ENCODE measurements around the gene DGAT2. TPM values are rescaled to one million over a fixed set of nuclear protein-coding genes. Genes with fewer than 3 reads are reported as not detected.

DGAT2 gene
- total RNA-seq, 4 donors from 2014 or later: 2.1 to 4.9 (median 4.1) TPM

DNA sequence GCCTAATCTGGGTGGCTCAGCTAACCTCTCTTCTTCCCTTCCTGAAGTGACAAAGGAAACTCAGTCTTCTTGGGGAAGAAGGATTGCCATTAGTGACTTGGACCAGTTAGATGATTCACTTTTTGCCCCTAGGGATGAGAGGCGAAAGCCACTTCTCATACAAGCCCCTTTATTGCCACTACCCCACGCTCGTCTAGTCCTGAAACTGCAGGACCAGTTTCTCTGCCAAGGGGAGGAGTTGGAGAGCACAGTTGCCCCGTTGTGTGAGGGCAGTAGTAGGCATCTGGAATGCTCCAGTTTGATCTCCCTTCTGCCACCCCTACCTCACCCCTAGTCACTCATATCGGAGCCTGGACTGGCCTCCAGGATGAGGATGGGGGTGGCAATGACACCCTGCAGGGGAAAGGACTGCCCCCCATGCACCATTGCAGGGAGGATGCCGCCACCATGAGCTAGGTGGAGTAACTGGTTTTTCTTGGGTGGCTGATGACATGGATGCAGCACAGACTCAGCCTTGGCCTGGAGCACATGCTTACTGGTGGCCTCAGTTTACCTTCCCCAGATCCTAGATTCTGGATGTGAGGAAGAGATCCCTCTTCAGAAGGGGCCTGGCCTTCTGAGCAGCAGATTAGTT lies 32.3 kb downstream of the DGAT2 start:
- no peaks in the 10 kb centered on the region for H3K4me1 ChIP-seq
- no peak overlapping the region for H3K27ac ChIP-seq
- H3K4me3 ChIP-seq: no peak overlapping the region
- intact Hi-C loops (cut with DNase I; ENCODE audit: low total_unique reads): no loop called here
- no peak for TF ChIP-seq POLR2A (IDR thresholded peaks at IDR 0.05)
- TF ChIP-seq, protein P1, sequence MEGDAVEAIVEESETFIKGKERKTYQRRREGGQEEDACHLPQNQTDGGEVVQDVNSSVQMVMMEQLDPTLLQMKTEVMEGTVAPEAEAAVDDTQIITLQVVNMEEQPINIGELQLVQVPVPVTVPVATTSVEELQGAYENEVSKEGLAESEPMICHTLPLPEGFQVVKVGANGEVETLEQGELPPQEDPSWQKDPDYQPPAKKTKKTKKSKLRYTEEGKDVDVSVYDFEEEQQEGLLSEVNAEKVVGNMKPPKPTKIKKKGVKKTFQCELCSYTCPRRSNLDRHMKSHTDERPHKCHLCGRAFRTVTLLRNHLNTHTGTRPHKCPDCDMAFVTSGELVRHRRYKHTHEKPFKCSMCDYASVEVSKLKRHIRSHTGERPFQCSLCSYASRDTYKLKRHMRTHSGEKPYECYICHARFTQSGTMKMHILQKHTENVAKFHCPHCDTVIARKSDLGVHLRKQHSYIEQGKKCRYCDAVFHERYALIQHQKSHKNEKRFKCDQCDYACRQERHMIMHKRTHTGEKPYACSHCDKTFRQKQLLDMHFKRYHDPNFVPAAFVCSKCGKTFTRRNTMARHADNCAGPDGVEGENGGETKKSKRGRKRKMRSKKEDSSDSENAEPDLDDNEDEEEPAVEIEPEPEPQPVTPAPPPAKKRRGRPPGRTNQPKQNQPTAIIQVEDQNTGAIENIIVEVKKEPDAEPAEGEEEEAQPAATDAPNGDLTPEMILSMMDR (IDR thresholded peaks at IDR 0.05 in 4 of 5, conservative IDR thresholded peaks at IDR 0.05 in 1 of 5): no peak
- DNase-seq (no peak), ATAC-seq (no peak)
- in situ Hi-C loops (cut with MboI; ENCODE audit: low sequenced_read_pairs in 4 of 4): loop anchor here in 3 of 4 donors (5.0 to 10.0 kb wide), 3 partner anchors 64 to 354 kb away; no protein-coding TSS in a partner anchor
- H3K27me3 ChIP-seq: no peaks in the 10 kb centered on the region
- H3K9me3 ChIP-seq: no peaks in the 10 kb centered on the region
- no peaks in the 10 kb centered on the region for H3K36me3 ChIP-seq

DNA sequence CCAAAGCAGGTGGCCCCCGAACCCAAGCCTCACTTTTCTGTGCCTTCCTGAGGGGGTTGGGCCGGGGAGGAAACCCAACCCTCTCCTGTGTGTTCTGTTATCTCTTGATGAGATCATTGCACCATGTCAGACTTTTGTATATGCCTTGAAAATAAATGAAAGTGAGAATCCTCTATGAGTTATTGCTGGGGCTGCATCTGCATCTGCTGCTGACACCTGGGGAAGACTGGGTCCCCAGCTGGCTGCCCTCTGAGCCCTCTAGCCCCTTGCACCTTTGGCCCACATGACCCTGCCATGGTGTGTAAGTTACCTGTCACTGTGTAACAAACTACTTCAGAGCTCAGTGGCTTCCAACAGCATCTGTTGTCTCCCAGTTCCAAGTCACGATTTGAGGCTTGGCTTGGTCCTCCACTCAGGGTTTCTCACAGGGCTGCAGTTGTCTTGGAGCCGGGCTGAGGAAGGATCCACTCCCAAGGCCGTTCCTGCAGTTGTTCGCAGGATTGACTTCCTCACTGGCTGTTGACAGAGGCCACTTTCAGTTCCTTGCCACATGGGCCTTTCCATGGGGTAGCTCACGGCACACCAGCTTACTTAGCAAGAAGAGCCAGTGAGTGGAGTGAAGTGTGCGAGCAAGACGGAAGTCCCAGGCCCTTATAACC lies 32.9 kb downstream of the DGAT2 start:
- no peaks in the 10 kb centered on the region for H3K27me3 ChIP-seq
- H3K4me3 ChIP-seq: no peak overlapping the region
- no peak overlapping the region for H3K27ac ChIP-seq
- DNase-seq: peak; percentile 21 to 39
- no peaks in the 10 kb centered on the region for H3K9me3 ChIP-seq
- no peak for ATAC-seq
- in situ Hi-C loops (cut with MboI; ENCODE audit: low sequenced_read_pairs in 4 of 4): loop anchor here in 3 of 4 donors (5.0 to 10.0 kb wide), 3 partner anchors 63 to 353 kb away; no protein-coding TSS in a partner anchor
- no peaks in the 10 kb centered on the region for H3K4me1 ChIP-seq
- intact Hi-C loops (cut with DNase I; ENCODE audit: low total_unique reads): no loop called here
- H3K36me3 ChIP-seq: no peaks in the 10 kb centered on the region
- TF ChIP-seq, protein P1 (IDR thresholded peaks at IDR 0.05 in 4 of 5, conservative IDR thresholded peaks at IDR 0.05 in 1 of 5): no peak
- no peak for TF ChIP-seq POLR2A (IDR thresholded peaks at IDR 0.05)

DNA sequence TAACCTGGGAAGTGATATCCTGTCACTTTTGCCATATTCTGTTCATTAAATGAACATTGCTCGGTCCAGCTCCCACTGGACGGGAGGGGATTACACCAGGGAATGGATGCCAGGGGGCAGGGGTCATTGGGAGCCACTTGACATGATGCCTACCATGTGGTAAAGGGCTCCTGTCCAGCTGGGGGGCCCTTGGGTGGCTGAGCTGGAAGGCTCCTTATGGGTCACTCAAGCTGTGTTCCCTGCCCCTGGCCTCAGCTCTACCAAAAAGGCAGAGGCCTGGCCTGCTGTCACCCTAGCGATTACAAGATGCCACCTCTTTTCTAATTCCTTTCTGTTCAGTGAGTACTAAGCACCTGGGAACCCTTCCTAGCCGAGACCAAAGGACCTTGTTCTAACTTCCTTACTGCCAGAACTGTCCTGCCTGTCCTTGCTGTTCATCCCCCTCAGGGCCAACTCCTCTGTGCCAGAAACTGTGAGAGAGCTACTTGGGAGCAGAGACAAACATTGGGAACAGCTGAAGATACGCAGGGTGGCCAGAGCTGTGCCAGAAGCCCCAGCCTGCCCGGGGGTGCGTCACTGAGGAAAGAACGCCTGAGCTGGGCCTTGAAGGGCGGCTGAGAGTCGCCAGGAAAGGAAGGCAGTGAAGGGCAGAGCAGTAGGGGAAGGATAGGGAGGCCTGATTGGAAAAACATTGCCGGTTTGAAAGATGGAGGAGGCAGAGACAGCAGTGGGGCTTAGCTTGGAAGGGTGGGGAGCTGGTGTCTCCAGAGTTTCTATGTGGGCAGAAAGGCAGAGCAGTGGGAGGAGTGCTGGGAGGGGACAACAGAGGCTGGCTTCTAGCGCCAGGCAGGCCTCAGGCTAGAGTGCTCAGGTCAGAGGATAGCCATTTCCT lies 33.7 kb downstream of the DGAT2 start:
- in situ Hi-C loops (cut with MboI; ENCODE audit: low sequenced_read_pairs in 4 of 4) (loop anchor here in 3 of 4 donors (5.0 to 10.0 kb wide), 3 partner anchors 63 to 353 kb away; no protein-coding TSS in a partner anchor), intact Hi-C loops (cut with DNase I; ENCODE audit: low total_unique reads) (no loop called here)
- no peaks in the 10 kb centered on the region for H3K4me1 ChIP-seq
- no peaks in the 10 kb centered on the region for H3K9me3 ChIP-seq
- no peak for DNase-seq
- no peak overlapping the region for H3K4me3 ChIP-seq
- H3K36me3 ChIP-seq: no peaks in the 10 kb centered on the region
- peak in 1 of 2 donors; percentile 19 for ATAC-seq
- no peaks in the 10 kb centered on the region for H3K27me3 ChIP-seq
- TF ChIP-seq, protein P1 (IDR thresholded peaks at IDR 0.05 in 4 of 5, conservative IDR thresholded peaks at IDR 0.05 in 1 of 5): no peak
- TF ChIP-seq POLR2A (IDR thresholded peaks at IDR 0.05): no peak
- peak overlapping the region in 1 of 4 donors; percentile 37 for H3K27ac ChIP-seq

DNA sequence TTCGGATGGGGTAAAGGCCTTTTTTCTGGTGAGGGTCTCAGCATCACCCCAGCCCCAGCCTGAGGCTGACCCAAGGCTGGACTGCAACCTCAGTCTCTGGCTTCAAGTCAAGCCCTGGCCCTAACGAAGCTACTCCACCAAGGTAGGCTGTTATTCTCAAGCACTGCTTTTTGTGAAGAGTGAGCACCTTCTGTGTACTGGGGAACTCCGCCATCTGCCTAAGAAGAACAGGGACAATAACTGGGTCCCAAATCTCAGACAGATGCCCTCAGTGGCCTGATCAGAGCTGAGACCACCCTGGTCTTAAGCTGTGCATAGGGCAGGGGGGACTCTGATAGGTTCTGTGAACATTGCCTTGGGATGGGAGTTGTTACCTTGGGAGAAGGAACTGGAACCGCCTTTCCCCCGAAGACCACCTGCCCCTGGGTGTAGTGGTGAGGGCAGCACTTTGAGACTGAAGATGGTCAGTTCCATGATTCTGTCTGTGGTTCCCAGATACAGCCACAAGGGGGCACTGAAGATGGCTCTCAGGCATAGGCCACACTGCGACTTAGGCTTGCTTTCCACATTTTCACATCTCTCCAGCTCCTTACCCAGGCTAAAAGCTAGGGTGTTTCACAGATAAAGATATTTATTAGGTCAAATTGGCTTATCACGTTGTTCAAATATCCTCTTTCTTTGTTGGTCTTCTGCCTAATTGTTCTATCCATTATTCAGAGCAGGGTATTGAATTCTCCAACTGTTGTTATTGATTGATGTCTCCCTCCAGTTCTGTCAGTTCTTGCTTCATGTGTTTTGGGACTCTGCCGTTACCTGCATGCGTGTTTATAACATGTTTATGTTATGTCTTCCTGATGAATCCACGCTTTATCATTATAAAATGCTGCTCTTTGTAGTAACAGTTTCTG lies 34.6 kb downstream of the DGAT2 start:
- peak; percentile 91 to 95 for ATAC-seq
- intact Hi-C loops (cut with DNase I; ENCODE audit: low total_unique reads): loop anchor here (1.0 kb wide), 3 partner anchors 64 to 516 kb away; no protein-coding TSS in a partner anchor

More for the DNA sequence above, 34.6 kb downstream of the DGAT2 start:
- Histone ChIP-seq H3K4me3 (no peak overlapping the region), H3K4me1 (no peaks in the 10 kb centered on the region), H3K27ac (no peak overlapping the region), H3K9me3 (no peaks in the 10 kb centered on the region), H3K36me3 (no peaks in the 10 kb centered on the region), H3K27me3 (no peaks in the 10 kb centered on the region)
- in situ Hi-C loops (cut with MboI; ENCODE audit: low sequenced_read_pairs in 4 of 4): loop anchor here in 3 of 4 donors (5.0 to 10.0 kb wide), 3 partner anchors 62 to 352 kb away; no protein-coding TSS in a partner anchor
- peak; percentile 52 to 66 for DNase-seq
- TF ChIP-seq, protein P1 (IDR thresholded peaks at IDR 0.05 in 4 of 5, conservative IDR thresholded peaks at IDR 0.05 in 1 of 5): peak; percentile 76 to 93 (median 89)
- TF ChIP-seq POLR2A (IDR thresholded peaks at IDR 0.05): no peak

Measured in gastrocnemius medialis (tissue), 4 donors.